ENCODE results near the gene POM121L2. TPM values are rescaled to one million over a fixed set of nuclear protein-coding genes. Genes with fewer than 3 reads are reported as not detected.
A peak's percentile ranks its signal among the peaks of the same experiment; 100 is the strongest.

The POM121L2 gene
- total and polyA plus RNA-seq, 9 of the 15 experiments (the other 6 are each of a cell fraction or from before 2014, with no cell fraction given) = 0.23 to 0.45 TPM; not detected in 7

- TF ChIP-seq THAP7 (CRISPR knock-in tag; IDR thresholded peaks at IDR 0.05) (no peak), NR2C1 (IDR thresholded peaks at IDR 0.05) (no peak), NR2C1 (tag; IDR thresholded peaks at IDR 0.05) (peak; percentile 59), THRB (CRISPR knock-in tag; conservative IDR thresholded peaks at IDR 0.05) (peak; percentile 70), PPARD (CRISPR knock-in tag; IDR thresholded peaks at IDR 0.05) (no peak), ETS1 (conservative IDR thresholded peaks at IDR 0.05; ENCODE audit: control insufficient read depth, low read depth, low read length) (peak; percentile 96), HSF4 (CRISPR knock-in tag; IDR thresholded peaks at IDR 0.05; ENCODE audit: borderline replicate concordance) (no peak), RBBP5 (IDR thresholded peaks at IDR 0.05; ENCODE audit: borderline replicate concordance, insufficient read depth, low read length, poor library complexity, severe bottlenecking) (peak; percentile 93), BDP1 (IDR thresholded peaks at IDR 0.05; ENCODE audit: insufficient read depth, insufficient read length) (peak; percentile 70), RBM39 (optimal IDR thresholded peaks at IDR 0.05; ENCODE audit: low read depth, low read length) (no peak), MTA1 (IDR thresholded peaks at IDR 0.05; ENCODE audit: borderline replicate concordance) (peak; percentile 85), SIN3A (IDR thresholded peaks at IDR 0.05; ENCODE audit: borderline replicate concordance in 2 of 2, control insufficient read depth in 1 of 2, low read depth in 2 of 2, low read length in 2 of 2) (0 out of 4 replicates have a peak, but pooled peaks of 1 of the 2 experiments have one; percentile 67), ZNF384 (IDR thresholded peaks at IDR 0.05; ENCODE audit: low read depth, low read length) (0 out of 2 replicates have a peak, but pooled peaks have one; percentile 3), TBP (optimal IDR thresholded peaks at IDR 0.05; ENCODE audit: low read depth, low read length) (peak; percentile 100), ZNF583 (CRISPR knock-in tag; IDR thresholded peaks at IDR 0.05) (no peak), ZNF668 (CRISPR knock-in tag; IDR thresholded peaks at IDR 0.05) (no peak), ZNF592 (IDR thresholded peaks at IDR 0.05) (peak; percentile 95), SAFB2 (IDR thresholded peaks at IDR 0.05; ENCODE audit: borderline replicate concordance, low read depth, low read length, severe bottlenecking) (no peak), MYNN (IDR thresholded peaks at IDR 0.05) (0 out of 2 replicates have a peak, but pooled peaks have one; percentile 37), MYNN (CRISPR knock-in tag; IDR thresholded peaks at IDR 0.05) (no peak)
These were observed 20.9 kb upstream of the POM121L2 start (continued) for GRCh38 chr6:27332692-27333641.
